GM21367 (cell line): Measurements from ENCODE around the gene F10.
"Not testable (repeated sequence)": the region's sequence is repeated elsewhere in the genome, so short reads cannot be mapped to it uniquely, and the experiment has no call there.

ENCODE experiments used
- ATAC-seq: cut with Tn5 transposase; IDR thresholded peaks from one replicate; pipeline ENCODE4 v1.9.1; 2021; ENCODE audit not compliant: unreplicated experiment

Gene F10

GRCh38 chr13:113122550-113123225 is at the start of gene F10:
F10 (plus strand) TSS chr13:113122799; CDS start chr13:113122856, 57 bp downstream.
- no peak for ATAC-seq

- no peak for ATAC-seq
Observed at GRCh38 chr13:113073942-113074341, 48.7 kb upstream of the F10 start.

- no peak for ATAC-seq
Observed at GRCh38 chr13:113074401-113074800, 48.2 kb upstream of the F10 start.

DNA sequence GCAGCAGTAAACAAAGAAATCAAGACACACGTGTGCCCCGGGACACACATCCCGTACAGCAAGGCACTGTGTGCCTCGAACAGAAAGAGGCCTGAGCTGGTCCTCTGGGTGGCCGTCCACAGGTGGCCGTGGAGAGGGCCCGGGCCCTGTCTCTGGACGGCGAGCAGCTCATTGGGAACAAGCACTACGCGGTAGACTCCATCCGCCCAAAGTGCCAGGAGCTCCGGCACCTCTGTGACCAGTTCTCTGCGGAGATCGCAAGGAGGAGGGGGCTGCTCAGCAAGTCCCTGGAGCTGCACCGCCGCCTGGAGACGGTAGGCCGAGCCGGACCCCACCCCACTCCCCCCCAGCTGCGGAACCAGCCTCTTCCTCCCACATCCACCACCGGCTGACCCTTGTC is 47.7 kb upstream of the F10 start:
- ATAC-seq = no peak

DNA sequence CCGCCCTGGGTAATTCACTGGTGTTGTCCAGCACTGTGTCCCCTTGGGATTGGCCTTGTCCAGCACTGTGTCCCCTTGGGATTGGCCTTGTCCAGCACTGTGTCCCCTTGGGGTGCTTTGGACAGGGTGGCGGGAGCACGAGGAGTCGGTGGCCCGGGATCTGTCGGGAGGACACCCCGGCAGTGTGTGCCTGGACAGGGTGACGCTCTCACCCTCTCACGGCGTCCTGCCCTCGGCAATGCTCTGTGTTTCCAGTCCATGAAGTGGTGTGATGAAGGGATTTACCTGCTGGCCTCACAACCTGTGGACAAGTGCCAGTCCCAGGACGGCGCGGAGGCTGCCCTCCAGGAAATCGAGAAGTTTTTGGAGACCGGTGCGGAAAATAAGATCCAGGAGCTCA is 46.9 kb upstream of the F10 start:
- ATAC-seq = no peak

DNA sequence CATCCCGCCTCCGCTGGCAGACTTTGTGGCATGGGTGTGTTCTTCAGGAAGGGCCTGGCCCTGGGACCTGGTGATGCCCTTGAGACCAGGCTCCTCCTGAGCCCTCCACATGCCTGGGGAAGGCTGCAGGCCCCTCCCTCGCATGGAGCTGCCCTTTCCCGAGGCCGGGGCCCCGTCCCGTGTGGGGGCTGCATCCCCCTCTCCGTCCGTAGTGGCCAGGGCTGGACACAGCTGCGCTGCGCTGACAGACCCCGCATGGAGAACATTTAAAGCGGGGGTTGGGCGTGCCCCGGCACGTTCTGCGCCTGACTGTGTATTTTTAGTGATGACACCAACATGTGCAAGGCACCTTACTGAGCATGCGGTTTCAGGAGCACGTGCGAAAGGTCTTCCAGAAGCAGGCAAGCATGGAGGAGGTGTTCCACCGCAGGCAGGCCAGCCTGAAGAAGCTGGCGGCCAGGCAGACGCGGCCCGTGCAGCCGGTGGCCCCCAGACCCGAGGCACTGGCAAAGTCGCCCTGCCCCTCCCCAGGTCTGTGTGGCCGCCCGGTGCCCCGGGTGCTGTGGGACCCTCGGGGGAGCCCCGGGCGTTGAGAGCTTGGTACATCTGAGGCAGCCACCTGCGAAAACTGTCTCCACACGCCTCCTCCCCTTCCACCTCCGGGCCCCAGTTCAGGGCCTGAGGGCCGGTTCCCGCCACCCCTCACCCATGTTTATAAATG is 45.8 kb upstream of the F10 start:
- ATAC-seq = no peak

DNA sequence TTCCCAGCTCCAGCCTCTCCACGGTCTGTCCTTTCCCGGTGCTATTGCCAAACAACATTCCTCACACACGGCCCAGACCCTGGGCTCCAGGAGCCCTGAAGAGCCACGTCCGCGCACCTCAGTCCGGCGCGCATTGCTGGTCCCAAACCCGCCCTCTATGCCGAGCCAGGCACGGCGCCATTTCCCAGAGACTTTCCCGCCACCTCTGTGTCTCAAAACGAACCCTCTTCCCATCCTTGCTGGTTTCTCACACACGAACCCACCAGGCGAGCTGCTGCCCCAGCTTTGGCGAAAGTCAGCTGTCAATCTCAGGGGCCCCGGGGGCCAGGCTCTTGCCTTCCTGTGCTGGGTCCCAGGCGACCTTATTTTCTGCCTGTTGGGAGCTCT is 45.0 kb upstream of the F10 start:
- no peak for ATAC-seq

GRCh38 chr13:113077953-113078901 is 44.4 kb upstream of the F10 start:
- no peak for ATAC-seq

DNA sequence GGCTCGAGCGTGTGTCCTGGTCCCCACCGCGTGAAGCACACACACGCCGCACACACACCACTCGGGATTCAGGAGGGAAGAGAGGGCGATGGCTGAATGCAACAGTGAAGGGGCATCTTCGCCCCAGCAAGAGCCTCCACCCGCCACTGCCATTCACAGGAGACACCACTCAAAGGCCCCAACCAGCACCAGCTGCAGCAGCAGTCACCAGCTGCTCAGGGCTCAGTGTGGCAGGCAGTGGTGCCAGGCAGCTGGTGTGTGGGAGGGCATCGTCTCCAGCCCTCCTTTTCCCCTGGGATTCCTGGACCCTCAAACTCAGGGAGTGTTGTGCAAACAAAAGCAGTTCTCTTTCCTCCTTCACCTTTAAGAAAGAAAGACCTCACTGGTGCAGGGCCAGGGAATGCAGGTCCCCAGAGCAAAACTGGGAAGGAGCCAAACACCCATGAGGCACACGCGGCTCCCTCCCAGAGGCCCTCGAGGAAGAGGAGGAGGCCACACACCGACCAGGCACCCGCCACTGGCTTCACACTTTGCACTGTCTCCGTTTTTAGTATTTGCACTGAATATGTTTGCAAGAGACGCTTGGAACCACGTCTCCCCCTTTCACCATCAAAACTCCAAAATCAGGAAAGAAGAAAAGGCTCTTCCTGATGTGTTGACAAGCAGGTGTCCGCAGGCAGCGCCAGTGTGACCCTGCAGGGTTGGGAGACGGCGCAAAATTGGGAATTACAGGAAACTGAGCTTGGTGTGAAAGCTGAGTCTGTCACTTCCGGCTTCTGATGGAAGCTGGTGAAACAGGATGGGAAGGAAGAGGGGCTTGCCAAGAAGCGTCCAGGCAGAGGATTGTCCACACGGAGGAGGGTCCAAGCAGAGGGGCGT is 43.5 kb upstream of the F10 start:
- no peak for ATAC-seq

- ATAC-seq = not testable (repeated sequence)
Observed at GRCh38 chr13:113079781-113080080, 42.9 kb upstream of the F10 start.

DNA sequence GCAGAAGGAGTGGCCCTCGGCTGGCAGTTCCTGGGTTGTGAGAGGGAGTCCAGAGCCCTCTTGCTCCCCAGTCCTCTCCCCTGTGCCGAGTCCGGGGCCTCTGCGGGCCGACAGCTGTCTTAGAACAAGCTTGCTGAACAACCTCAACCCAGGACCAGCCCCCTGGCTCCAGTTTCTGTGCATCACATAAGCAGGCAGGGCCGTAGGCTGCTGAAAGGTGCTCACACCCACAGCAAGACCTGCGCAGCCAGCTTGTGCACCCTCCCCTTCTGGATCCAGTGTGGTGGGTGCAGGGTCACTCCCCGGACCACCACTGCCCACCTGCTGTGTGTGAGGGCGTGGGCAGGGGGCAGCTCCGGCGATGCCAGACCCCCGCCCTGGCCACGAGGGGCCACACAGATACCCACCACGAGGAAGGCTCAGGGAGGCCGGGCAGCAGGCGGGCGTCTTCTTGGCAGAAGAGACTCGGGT is 42.2 kb upstream of the F10 start:
- ATAC-seq = no peak

DNA sequence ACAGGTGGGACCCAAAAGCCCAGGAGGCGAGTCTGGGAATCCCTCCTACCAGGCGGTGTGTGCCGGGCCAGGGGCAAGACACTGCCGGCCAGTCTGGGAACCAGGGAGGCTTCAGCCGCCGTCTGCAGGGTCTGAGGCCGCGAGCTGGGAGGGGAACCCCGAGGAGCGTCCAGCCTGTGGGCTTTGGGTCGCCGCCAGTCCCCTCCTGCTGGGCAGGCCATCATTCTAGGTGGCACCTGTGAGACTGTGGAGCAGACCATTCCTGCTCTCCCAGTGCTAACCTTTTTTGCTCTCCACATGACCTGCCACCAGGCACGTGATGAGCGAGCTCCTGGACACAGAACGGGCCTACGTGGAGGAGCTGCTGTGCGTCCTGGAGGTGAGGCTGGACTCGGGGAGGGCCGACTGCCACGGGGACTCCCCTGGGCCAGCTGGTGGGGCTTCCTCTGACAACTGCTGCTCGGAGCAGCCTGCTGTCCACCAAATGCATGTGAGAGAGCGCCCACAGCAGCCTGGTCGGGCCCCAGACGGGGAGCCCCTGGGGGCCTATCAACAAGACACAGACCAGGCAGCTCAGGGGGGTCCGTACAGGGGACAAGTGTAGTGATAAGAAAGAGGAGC is 41.6 kb upstream of the F10 start:
- ATAC-seq = no peak

- no peak for ATAC-seq
Observed at GRCh38 chr13:113082198-113083021, 40.2 kb upstream of the F10 start.

DNA sequence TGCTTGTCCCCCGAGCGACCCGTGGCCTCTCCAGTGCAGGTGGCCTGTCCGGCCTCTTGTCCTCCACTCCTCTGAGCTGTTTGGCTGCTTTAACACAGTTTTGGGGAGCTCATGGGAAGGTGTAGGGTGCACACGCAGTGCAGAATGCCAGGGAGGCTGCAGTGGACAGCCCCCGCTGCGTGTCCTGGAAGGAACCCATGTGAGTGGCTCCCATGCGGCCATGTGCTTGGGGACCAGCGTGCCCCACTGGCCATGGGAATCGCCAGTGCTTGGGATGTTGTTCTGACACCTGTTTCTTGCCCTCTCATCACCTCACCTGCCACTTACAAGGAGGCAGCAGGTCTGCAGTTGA is 39.6 kb upstream of the F10 start:
- no peak for ATAC-seq

GRCh38 chr13:113083402-113084061 is 39.1 kb upstream of the F10 start:
- ATAC-seq = no peak

- no peak for ATAC-seq
Observed at GRCh38 chr13:113084094-113084942, 38.3 kb upstream of the F10 start.

- ATAC-seq = no peak
Observed at GRCh38 chr13:113084943-113085540, 37.6 kb upstream of the F10 start.
